Left hindlimb (tissue), 1 donor: ENCODE results near the gene ATP2C2.

Experiments
- DNase-seq: peaks from one replicate; pipeline ENCODE4 v3.0.0-alpha.2; 2018

The ATP2C2 gene

GRCh38 chr16:84502075-84502474, 133.7 kb downstream of the ATP2C2 start:
- no peak for DNase-seq

- no peak for DNase-seq
Observed at GRCh38 chr16:84502581-84502980, 134.2 kb downstream of the ATP2C2 start.

- DNase-seq, result no peak
Observed at GRCh38 chr16:84503751-84504395, 135.5 kb downstream of the ATP2C2 start.

GRCh38 chr16:84504420-84505248, 136.3 kb downstream of the ATP2C2 start, which contains the start of gene MEAK7:
TSS of gene MEAK7 (minus strand) at chr16:84504659. CDS start at chr16:84498086, 6,573 bp downstream.
- DNase-seq, result peak; percentile 99

- DNase-seq, result no peak
Observed at GRCh38 chr16:84505249-84506187, 137.2 kb downstream of the ATP2C2 start.

- DNase-seq, result no peak
Observed at GRCh38 chr16:84507011-84507982, 139.0 kb downstream of the ATP2C2 start.

GRCh38 chr16:84508502-84508901, 140.2 kb downstream of the ATP2C2 start:
- DNase-seq, result no peak

- no peak for DNase-seq
Observed at GRCh38 chr16:84509032-84509950, 141.0 kb downstream of the ATP2C2 start.

- DNase-seq, result peak; percentile 88
Observed at GRCh38 chr16:84511180-84511800, 143.0 kb downstream of the ATP2C2 start.

- DNase-seq, result no peak
Observed at GRCh38 chr16:84511831-84512230, 143.5 kb downstream of the ATP2C2 start.

GRCh38 chr16:84513123-84513522, 144.8 kb downstream of the ATP2C2 start:
- DNase-seq, result no peak

- no peak for DNase-seq
Observed at GRCh38 chr16:84513666-84514065, 145.3 kb downstream of the ATP2C2 start.
